Stimulated activated CD8-positive, alpha-beta memory T cell treated with anti-CD3 and anti-CD28 coated beads, Interleukin-7, amount 100 ng/mL, for 48 hours (primary cell): ENCODE results near the gene CMIP.
A peak's percentile ranks its signal among the peaks of the same experiment; 100 is the strongest.
"Not testable (repeated sequence)": the region's sequence is repeated elsewhere in the genome, so short reads cannot be mapped to it uniquely, and the experiment has no call there.

ENCODE experiments used
- DNase-seq, 2 donors: peaks; one replicate each; pipeline ENCODE4 v3.0.0-alpha.2; 2020; ENCODE audit warnings: low read depth in 1 of 2; ENCODE audit errors: extremely low read depth in 1 of 2

The CMIP gene

GRCh38 chr16:81421126-81421525 lies 23.5 kb upstream of the CMIP start:
- no peak for DNase-seq

DNA sequence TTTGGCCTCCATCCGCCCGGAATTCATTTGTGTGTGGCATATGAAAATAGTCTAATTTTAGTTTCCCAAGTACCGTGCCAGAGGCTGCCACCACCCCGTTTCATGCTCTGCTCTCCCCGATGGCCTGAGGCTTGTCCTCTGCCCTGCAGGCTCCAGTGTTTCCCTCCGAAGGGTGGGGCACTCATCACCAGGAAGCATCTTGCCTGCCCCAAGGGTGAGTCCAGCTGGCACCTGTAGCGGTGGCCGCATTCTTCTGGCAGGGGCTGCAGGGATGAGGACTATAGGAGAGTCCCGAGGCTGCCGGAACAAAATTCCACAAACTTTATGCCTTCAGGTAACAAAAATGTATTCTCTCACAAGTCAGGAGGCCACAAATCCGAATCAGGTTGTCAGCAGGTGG lies 23.1 kb upstream of the CMIP start:
- DNase-seq = no peak

DNA sequence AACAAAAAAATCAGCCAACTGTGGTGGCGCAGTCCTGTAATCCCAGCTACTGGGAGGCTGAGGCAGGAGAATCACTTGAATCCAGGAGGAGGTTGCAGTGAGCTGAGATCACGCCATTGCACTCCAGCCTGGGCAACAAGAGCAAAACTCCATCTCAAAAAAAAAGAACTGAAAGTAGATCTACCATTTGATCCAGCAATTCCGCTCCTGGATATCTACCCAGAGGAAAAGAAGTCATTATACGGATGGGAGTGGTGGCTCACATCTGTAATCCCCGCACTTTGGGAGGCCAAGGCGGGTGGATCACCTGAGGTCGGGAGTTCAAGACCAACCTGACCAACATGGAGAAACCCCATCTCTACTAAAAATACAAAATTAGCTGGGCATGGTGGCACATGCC lies 22.5 kb upstream of the CMIP start:
- DNase-seq = not testable (repeated sequence)

DNA sequence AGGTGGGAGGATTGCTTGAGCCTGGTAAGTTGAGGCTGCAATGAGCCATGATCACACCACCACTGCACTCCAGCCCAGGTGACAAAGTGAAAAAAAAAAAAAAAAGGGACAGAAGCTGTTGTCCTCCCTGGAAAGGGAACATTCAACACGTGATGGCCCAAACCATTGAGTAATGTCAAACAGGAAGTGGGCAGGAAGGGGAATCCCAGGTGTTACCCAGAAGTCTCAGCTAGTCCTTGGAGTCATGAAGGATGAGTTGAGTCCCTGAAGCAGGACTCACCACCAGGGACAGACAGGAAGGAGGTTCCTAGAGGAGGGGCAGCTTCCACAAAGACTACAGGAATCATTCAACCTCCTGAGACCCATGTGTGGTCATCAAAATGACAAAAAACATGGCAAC lies 19.8 kb upstream of the CMIP start:
- DNase-seq = peak in 1 of 2 donors; percentile 33

GRCh38 chr16:81427219-81427618 lies 17.4 kb upstream of the CMIP start:
- DNase-seq = no peak

DNA sequence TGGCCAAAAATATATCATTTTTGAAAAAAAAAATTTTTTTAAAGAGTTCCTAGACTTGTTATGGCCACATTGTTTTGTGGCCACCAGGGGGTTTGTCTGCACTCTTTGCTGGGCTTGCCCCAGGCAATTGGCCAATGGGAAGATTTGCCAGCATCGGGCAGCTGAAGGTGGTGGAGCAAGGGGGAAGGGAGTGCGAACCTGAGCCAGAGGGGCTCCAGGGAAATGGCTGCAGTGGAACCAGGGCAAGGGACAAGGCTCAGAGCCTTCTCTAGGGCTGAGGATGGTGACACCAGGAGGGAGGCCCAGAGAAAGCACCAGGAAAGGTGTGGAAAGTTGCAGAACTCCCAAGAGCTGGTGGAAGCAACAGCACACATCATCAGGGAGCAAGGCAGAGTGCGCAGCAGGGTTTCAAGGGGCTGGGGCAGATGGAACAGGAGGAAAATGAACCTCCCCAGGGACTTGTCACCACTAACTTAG lies 15.5 kb upstream of the CMIP start:
- no peak for DNase-seq

- DNase-seq = no peak
These were observed 12.9 kb upstream of the CMIP start for GRCh38 chr16:81431554-81432353.

DNA sequence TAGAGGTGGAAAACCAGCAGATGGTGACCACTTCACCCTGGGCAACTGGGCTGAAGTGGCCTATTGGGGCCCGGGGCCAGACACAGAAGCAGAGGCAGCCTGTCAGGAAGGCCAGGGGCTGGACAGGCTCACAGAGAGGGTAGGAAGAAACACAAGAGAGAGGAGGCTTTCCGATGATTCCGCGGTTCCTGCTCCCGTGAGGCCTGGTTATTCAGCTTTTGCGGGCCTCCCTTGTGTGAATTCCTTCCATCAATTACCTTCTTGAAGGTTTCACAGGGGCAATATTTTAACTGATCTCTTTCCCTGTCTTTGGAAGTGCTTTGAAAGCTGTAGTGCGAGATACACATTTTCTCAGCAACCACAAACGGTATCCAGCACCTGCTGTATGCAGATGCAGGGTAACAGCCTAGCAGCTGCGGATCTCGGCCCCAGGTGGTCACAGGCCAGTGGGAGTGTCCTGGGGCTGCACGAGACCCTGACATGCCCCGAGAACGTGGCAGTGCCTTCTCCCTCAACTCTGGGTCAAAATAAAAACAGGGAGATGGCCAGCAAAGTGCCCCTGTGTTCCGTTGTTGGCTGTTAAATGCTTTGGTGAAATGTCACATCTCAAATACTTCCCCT lies 11.6 kb upstream of the CMIP start:
- DNase-seq = no peak

GRCh38 chr16:81435103-81435502 lies 9.5 kb upstream of the CMIP start:
- no peak for DNase-seq

GRCh38 chr16:81435567-81435966 lies 9.0 kb upstream of the CMIP start:
- DNase-seq = no peak

DNA sequence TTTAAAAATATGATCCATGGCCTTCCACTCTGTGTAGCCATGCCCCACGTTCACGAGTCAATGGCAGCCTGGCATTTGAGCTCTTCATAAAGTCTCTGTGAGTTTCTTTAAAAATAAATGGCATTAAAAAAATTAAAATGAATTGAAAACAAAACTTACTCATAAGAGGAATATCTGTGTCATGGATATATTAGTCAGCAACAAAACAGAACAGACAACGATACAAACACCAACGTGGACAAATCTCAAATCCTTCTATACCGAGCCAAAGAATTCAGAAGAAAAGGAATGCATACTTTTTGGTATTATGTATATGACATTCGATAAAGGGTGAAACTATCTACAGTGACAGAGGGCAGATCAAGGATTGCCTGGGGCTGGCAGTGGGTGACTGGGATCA lies 8.2 kb upstream of the CMIP start:
- no peak for DNase-seq

- DNase-seq = no peak
These were observed 6.7 kb upstream of the CMIP start for GRCh38 chr16:81437865-81438264.

- DNase-seq = no peak
These were observed 3.5 kb upstream of the CMIP start for GRCh38 chr16:81440888-81441761.

DNA sequence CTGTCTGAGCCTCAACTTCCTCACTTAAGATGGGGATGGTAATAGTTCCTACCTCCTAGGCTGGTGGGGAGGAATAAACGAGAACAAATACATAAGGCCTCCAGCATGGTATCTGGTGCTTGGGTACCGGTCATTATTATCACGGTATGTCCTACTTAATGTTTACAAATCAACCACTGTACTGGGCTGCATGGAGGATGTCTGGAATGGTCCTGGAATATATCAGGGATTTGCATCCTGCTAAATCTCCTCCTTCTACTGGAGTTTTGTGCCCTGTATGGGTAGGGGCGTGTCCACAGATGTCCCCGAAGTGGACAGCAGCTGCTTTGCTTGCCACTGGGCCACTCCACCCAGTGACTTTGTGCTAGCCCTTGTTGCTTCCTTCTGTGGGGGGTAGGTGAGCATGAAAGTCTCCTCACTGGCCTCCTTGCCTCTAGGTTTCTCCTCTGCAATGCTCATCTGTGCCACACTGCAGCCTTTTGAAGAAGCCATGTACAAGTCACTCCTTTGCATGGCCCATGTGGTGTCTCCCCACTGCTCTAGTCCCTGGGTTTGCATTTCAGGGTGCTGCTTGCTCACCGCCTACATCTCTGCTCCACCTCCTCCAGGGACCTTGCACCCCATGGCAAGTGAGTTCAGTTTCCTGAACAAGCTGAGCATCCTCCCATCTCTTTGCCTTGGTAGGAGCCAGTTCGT lies 2.2 kb upstream of the CMIP start:
- no peak for DNase-seq

DNA sequence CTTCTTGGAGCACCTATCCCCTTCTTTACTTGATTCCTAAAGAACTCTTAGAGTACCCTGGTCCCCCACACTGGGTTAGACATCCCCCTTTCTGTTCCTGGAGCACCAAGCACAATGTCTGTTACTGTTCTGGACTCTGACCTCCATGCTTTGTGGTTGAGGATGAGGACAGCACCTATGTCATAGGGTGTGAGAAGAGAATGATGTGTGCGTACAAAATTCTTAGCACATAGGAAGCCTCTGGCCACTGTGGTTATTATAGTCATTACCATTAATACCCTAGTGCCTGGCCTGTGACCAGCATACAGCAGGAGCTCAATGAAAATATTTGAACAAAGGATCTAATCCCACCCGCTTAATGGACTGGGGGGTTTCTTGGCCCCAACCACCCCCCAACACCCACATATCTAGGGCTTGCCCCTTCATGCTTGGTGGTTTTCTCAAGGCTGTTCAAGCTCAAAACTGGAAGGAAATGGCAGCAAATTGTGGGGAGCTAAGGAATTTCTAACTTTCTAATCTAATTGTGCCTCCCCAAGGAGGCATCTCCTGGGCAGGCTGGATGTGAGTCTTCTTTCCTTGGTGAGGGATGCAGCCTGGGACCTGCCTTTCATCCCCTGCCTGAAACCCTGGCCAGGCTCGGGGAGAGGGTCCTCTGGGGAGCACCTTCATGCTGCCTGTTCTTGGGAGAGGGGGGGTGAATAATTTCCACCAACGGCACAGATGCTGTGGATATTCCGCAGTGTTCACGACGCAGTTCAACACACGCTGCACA lies 1.5 kb upstream of the CMIP start:
- no peak for DNase-seq

DNA sequence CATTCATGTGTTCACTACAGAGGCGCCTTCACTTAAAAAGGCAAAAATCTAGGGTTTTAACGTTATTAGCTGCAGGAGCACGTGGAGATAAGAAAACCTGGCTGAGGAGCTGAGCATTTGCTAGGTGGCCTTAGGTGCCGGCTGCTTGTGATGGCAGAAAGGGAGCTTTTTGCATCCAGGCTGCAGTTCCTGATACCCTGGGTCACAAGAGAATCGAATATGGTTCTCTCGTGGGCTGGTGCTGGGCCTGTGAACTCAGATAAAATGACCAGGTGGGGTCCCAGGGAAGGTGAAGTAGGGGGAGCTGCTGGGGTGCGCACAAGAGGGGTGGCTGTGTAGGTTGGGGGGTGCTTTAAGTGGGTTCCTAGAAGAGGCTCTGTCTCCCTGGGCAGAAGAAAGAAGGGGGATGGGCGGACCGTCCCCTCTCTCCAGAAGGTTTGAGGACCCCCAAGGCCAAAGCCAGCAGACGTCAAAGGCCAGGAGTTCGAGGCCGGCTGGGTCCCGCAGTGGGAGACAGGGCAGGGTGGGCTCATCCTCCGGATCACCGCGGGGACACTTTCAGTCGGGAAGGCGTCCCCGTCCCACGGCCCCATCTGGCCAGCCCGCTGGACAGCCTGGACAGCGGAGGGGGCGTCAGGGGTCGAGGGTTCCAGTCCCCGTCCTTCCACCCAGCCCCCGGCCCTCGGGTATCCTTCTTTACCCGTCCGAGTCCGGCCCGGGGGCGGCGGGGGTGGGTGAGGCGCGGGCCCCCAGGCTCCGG lies 740 bp upstream of the CMIP start:
- DNase-seq = no peak

DNA sequence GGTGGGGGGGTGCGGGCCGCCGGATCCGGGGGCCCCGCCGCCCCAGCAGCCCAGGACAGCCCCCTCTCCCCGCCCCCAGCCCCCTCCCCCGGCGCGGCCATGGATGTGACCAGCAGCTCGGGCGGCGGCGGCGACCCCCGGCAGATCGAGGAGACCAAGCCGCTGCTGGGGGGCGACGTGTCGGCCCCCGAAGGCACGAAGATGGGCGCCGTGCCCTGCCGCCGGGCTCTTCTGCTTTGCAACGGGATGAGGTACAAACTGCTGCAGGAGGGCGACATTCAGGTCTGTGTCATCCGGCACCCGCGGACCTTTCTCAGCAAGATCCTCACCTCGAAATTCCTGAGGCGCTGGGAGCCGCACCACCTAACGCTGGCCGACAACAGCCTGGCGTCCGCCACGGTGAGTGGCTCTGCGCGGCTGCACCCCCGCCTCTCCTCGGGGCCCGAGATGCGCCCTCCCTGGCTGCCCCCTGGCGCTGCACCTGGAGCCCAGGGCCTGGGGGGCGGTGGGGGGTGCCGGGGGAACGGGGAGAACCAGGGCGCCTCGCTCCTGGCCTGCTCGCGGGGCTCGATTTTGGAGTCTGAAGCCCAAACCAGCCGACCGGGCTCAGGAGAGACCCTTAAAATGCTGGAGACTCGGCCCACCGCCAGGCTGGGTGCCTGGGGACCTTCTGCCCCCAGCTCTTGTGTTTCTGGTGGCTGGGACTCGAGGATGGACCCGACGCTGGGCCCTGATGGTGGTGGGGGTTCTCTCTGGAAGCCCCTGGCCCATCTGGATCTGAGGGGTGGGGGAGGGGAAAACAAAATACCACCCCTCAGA lies 744 bp downstream of the CMIP start:
- peak in 1 of 2 donors; percentile 23 for DNase-seq
